Panc1 (cell line): ENCODE measurements around the gene ITPKB. TPM values are rescaled to one million over a fixed set of nuclear protein-coding genes. Genes with fewer than 3 reads are reported as not detected.

Experiments used
- ATAC-seq: fragments of 200-7000 bp; cut with Tn5 transposase; 2 replicates; pipeline ENCODE4 v1.9.1; 2020; ENCODE audit warnings: mild to moderate bottlenecking, moderate library complexity
- BruUV-seq: library from RNA; stranded (reverse); fragments of 400-500 nt; replicated peaks from 2 replicates; lab custom pipeline; 2021; lab: Mats Ljungman, UMichigan
- CTCF ChIA-PET: fragments of 300-600 bp; sonication (Branson Sonifier 250); formaldehyde crosslinking; loops from one replicate; lab custom pipeline; 2022; ENCODE audit warnings: antibody characterized with exemption; lab: Charles Lee
- POLR2A ChIA-PET: fragments of 300-600 bp; sonication (Branson Sonifier 250); formaldehyde crosslinking; loops from one replicate; lab custom pipeline; 2022; ENCODE audit warnings: antibody characterized with exemption; lab: Charles Lee
- DNase-seq: peaks from one replicate; pipeline ENCODE4 v3.0.0-alpha.2; 2010; ENCODE audit warnings: low read depth, low spot score
- H3K27ac ChIP-seq: 2 replicates; pipeline ENCODE4 v1.5.1; 2011; ENCODE audit warnings: mild to moderate bottlenecking, low read length, inconsistent platforms
- H3K27me3 ChIP-seq: fragments of 200-500 bp; sonication (Bioruptor generic); 2 replicates; pipeline ENCODE4 v1.6.0; 2014; ENCODE audit warnings: low read length, inconsistent platforms; ENCODE audit not compliant: control insufficient read depth, insufficient read depth
- H3K36me3 ChIP-seq: fragments of 200-500 bp; sonication (Bioruptor generic); 2 replicates; pipeline ENCODE4 v1.5.1; 2014; ENCODE audit warnings: inconsistent platforms, mild to moderate bottlenecking, low read length, moderate library complexity; ENCODE audit not compliant: control insufficient read depth, insufficient read depth
- H3K4me1 ChIP-seq: 2 replicates; pipeline ENCODE4 v1.5.1; 2011; ENCODE audit warnings: inconsistent platforms, mild to moderate bottlenecking, low read length, moderate library complexity; ENCODE audit not compliant: control insufficient read depth, insufficient read depth
- H3K4me3 ChIP-seq, 2 experiments: 2 replicates each; pipeline ENCODE4 v1.5.1; 2011 to 2012; ENCODE audit warnings: low read depth in 2 of 2, low read length in 2 of 2, mild to moderate bottlenecking in 2 of 2, inconsistent platforms in 1 of 2, moderate library complexity in 1 of 2
- H3K9me3 ChIP-seq: fragments of 200-500 bp; sonication (Bioruptor generic); 2 replicates; pipeline ENCODE4 v1.5.1; 2014; ENCODE audit warnings: low read depth, mild to moderate bottlenecking, inconsistent platforms, low read length, moderate library complexity; ENCODE audit not compliant: control insufficient read depth, insufficient read depth
- POLR2AphosphoS5 ChIP-seq: IDR thresholded peaks from 2 replicates; pipeline ENCODE4 v1.6.1; 2012; ENCODE audit warnings: mild to moderate bottlenecking, low read depth, low read length, moderate library complexity
- SIN3A ChIP-seq: IDR thresholded peaks from 2 replicates; pipeline ENCODE4 v1.6.1; 2012; ENCODE audit warnings: low read depth, mild to moderate bottlenecking, low read length, moderate library complexity, borderline replicate concordance; ENCODE audit not compliant: insufficient read depth
- TCF7L2 ChIP-seq: IDR thresholded peaks from 2 replicates; pipeline ENCODE4 v1.6.1; 2011; ENCODE audit warnings: mild to moderate bottlenecking, low read depth, low read length, inconsistent platforms
- in situ Hi-C: cut with HindIII; loops from 2 replicates; pipeline ENCODE4 v1.10.0; 2016; ENCODE audit warnings: low sequenced_read_pairs, low pct_unique_long_range_greater_than_20kb
- intact Hi-C: fragments of 100-400 bp; cut with micrococcal nuclease; formaldehyde crosslinking; loops from one replicate; pipeline ENCODE4 v1.10.0; 2022; ENCODE audit not compliant: unreplicated experiment
- total RNA-seq: library from RNA; stranded (reverse); gene quantifications from one replicate; pipeline ENCODE4 v1.2.1, GENCODE V29; 2021; ENCODE audit not compliant: unreplicated experiment
- TF ChIP-seq, protein P1 (sequence below): fragments of 450-650 bp; IDR thresholded peaks from 2 replicates; pipeline ENCODE4 v1.5.1; 2017; ENCODE audit warnings: mild to moderate bottlenecking
- TF ChIP-seq, protein P2 (sequence below), 2 experiments: IDR thresholded peaks; 2 replicates each; pipeline ENCODE4 v1.6.1; 2011 to 2012; ENCODE audit warnings: low read depth in 2 of 2, control low read depth in 1 of 2, low read length in 1 of 2, mild to moderate bottlenecking in 1 of 2, moderate library complexity in 1 of 2; ENCODE audit not compliant: insufficient read depth in 1 of 2

The ITPKB gene
- total RNA-seq, 1 experiment from 2014 or later, result 10.9 TPM

DNA sequence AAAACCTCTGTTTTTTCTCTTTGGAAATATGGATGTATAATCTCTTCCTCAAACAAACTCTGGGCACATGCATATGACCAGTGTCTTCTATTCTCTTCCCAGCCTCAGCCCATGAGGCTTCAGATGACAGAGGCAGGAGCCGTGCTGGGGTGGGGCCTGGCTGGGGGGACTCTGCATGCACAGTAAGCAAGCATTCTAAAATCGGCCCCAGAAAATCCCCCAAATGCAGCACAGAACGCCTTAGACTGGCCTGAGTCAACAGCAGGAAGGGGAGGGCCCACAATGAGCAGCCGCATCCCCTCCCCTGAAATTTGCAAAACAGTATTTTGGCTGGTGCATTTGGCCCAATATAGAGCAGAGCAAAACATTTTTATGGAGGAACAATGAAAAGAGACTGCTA lies 47.8 kb downstream of the ITPKB start:
- POLR2A ChIA-PET, result no interaction called here
- CTCF ChIA-PET, result no interaction called here
- ATAC-seq (no peak), DNase-seq (no peak)
- H3K9me3 ChIP-seq, result no peaks in the 10 kb centered on the region
- intact Hi-C loops, result no loop called here
- H3K27me3 ChIP-seq, result no peaks in the 10 kb centered on the region
- TF ChIP-seq, protein P1, sequence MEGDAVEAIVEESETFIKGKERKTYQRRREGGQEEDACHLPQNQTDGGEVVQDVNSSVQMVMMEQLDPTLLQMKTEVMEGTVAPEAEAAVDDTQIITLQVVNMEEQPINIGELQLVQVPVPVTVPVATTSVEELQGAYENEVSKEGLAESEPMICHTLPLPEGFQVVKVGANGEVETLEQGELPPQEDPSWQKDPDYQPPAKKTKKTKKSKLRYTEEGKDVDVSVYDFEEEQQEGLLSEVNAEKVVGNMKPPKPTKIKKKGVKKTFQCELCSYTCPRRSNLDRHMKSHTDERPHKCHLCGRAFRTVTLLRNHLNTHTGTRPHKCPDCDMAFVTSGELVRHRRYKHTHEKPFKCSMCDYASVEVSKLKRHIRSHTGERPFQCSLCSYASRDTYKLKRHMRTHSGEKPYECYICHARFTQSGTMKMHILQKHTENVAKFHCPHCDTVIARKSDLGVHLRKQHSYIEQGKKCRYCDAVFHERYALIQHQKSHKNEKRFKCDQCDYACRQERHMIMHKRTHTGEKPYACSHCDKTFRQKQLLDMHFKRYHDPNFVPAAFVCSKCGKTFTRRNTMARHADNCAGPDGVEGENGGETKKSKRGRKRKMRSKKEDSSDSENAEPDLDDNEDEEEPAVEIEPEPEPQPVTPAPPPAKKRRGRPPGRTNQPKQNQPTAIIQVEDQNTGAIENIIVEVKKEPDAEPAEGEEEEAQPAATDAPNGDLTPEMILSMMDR, result no peak
- no peak for TF ChIP-seq TCF7L2
- TF ChIP-seq, protein P2, sequence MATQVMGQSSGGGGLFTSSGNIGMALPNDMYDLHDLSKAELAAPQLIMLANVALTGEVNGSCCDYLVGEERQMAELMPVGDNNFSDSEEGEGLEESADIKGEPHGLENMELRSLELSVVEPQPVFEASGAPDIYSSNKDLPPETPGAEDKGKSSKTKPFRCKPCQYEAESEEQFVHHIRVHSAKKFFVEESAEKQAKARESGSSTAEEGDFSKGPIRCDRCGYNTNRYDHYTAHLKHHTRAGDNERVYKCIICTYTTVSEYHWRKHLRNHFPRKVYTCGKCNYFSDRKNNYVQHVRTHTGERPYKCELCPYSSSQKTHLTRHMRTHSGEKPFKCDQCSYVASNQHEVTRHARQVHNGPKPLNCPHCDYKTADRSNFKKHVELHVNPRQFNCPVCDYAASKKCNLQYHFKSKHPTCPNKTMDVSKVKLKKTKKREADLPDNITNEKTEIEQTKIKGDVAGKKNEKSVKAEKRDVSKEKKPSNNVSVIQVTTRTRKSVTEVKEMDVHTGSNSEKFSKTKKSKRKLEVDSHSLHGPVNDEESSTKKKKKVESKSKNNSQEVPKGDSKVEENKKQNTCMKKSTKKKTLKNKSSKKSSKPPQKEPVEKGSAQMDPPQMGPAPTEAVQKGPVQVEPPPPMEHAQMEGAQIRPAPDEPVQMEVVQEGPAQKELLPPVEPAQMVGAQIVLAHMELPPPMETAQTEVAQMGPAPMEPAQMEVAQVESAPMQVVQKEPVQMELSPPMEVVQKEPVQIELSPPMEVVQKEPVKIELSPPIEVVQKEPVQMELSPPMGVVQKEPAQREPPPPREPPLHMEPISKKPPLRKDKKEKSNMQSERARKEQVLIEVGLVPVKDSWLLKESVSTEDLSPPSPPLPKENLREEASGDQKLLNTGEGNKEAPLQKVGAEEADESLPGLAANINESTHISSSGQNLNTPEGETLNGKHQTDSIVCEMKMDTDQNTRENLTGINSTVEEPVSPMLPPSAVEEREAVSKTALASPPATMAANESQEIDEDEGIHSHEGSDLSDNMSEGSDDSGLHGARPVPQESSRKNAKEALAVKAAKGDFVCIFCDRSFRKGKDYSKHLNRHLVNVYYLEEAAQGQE (IDR thresholded peaks at IDR 0.05; ENCODE audit: insufficient read depth in 1 of 2, low read depth in 2 of 2, low read length in 1 of 2), result no peak
- no peak for TF ChIP-seq SIN3A
- no peak for TF ChIP-seq POLR2AphosphoS5
- H3K4me3 ChIP-seq, result no peak overlapping the region
- in situ Hi-C loops, result no loop called here
- H3K36me3 ChIP-seq, result no peaks in the 10 kb centered on the region
- H3K4me1 ChIP-seq, result no peaks in the 10 kb centered on the region
- H3K27ac ChIP-seq, result no peak overlapping the region
- BruUV-seq, result no TSS peak

- ChIA-PET CTCF (no interaction called here), POLR2A (no interaction called here)
- intact Hi-C loops (no loop called here), in situ Hi-C loops (no loop called here)
- no TSS peak for BruUV-seq
- TF ChIP-seq, protein P1, result no peak
- TF ChIP-seq POLR2AphosphoS5 (no peak), TCF7L2 (no peak), SIN3A (no peak)
- TF ChIP-seq, protein P2 (IDR thresholded peaks at IDR 0.05; ENCODE audit: insufficient read depth in 1 of 2, low read depth in 2 of 2, low read length in 1 of 2), result no peak
- Histone ChIP-seq H3K4me1 (no peaks in the 10 kb centered on the region), H3K36me3 (no peaks in the 10 kb centered on the region), H3K4me3 (no peak overlapping the region), H3K9me3 (no peaks in the 10 kb centered on the region), H3K27me3 (no peaks in the 10 kb centered on the region), H3K27ac (no peak overlapping the region)
- ATAC-seq, result no peak
- no peak for DNase-seq
These were observed 48.6 kb downstream of the ITPKB start for GRCh38 chr1:226690460-226690982.
